Lower lobe of right lung (tissue), 2 donors: ENCODE measurements around the gene CCNJL. TPM values are rescaled to one million over a fixed set of nuclear protein-coding genes. Genes with fewer than 3 reads are reported as not detected.
"Not testable (repeated sequence)": the region's sequence is repeated elsewhere in the genome, so short reads cannot be mapped to it uniquely, and the experiment has no call there.

ENCODE experiments used
- ATAC-seq, 2 donors: fragments of 200-7000 bp; cut with Tn5 transposase; one replicate each; pipeline ENCODE4 v1.9.1; 2020 to 2022; ENCODE audit warnings: mild to moderate bottlenecking in 2 of 2, moderate library complexity in 2 of 2
- DNase-seq: peaks from one replicate; pipeline ENCODE4 v3.0.0-alpha.2; 2020
- H3K27ac ChIP-seq: fragments of 200-600 bp; one replicate; pipeline ENCODE4 v1.8.0; 2022
- H3K27me3 ChIP-seq: fragments of 200-600 bp; one replicate; pipeline ENCODE4 v1.8.0; 2022; ENCODE audit warnings: low read depth
- H3K36me3 ChIP-seq: fragments of 200-600 bp; one replicate; pipeline ENCODE4 v1.8.0; 2022; ENCODE audit warnings: mild to moderate bottlenecking
- H3K4me1 ChIP-seq: fragments of 200-600 bp; one replicate; pipeline ENCODE4 v1.8.0; 2022
- H3K4me3 ChIP-seq: fragments of 200-600 bp; one replicate; pipeline ENCODE4 v1.8.0; 2022; ENCODE audit warnings: mild to moderate bottlenecking
- H3K9me3 ChIP-seq: fragments of 200-600 bp; one replicate; pipeline ENCODE4 v1.8.0; 2022
- CTCF ChIP-seq: fragments of 200-600 bp; IDR thresholded peaks from one replicate; pipeline ENCODE4 v1.8.0; 2022; ENCODE audit warnings: antibody characterized with exemption, mild to moderate bottlenecking
- intact Hi-C: fragments of 100-400 bp; cut with DNase I; formaldehyde crosslinking; loops from one replicate; pipeline ENCODE4 v1.11.0; 2022
- total RNA-seq: library from RNA; stranded (reverse); fragmentation: NEBNext Ultra II Directional; extraction: Animal tissue kit (Norgen Biotek cat#: 25700); gene quantifications from one replicate; pipeline ENCODE4 v1.2.1, GENCODE V29; 2021
- donor health status: DM: no; HTN: yes; CAD: no; lungs with severe emphysema.

CCNJL gene
- total RNA-seq, 1 donor from 2014 or later: 15.5 TPM

DNA sequence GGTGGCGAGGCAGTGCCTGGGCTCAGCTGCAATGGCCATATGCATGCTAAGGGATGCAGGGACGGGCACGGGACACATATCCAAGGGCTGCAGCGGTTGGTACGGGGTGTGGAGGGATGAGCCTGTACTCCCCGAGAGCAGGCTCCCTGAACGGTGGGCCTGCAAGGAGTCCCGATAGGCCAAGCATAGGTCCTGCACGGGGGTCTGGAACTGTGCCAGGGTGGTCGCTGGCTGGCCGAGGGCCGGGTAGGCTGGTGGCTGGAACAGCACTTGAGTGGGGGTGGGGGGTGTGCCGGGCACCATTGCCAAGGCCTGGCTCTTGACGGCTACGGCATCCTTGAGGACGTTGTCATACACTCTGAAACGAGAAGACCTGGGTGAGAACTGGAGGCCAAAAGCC lies 58.9 kb downstream of the CCNJL start:
- intact Hi-C loops: no loop called here
- DNase-seq: no peak
- Histone ChIP-seq H3K4me1 (no peaks in the 10 kb centered on the region), H3K36me3 (peaks cover 39% of the 10 kb centered on the region), H3K4me3 (no peak overlapping the region), H3K9me3 (no peaks in the 10 kb centered on the region), H3K27ac (no peak overlapping the region), H3K27me3 (no peaks in the 10 kb centered on the region)
- no peak for TF ChIP-seq CTCF
- peak; percentile 19 to 24 for ATAC-seq

DNA sequence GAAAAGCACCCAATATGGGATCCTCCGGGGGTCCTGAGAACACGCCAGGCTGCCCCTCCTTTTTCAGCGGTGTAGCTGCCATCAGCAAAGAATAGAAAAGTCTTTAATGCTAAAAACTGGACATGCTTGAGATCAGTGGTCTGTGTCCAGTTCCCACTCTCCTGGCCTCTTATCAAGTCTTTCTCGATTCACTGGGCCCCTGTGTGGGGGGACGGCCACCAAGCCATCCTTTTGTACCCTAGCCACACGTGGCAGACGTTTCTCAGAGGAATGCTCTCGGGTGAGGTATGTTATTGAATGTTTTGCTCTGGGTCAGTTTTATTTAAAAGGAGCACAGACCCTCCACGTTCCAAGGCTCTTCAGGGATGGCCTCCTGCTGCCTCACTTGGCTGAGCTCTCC lies 59.4 kb downstream of the CCNJL start:
- Histone ChIP-seq H3K27me3 (no peaks in the 10 kb centered on the region), H3K27ac (no peak overlapping the region), H3K4me1 (no peaks in the 10 kb centered on the region), H3K9me3 (no peaks in the 10 kb centered on the region), H3K4me3 (no peak overlapping the region), H3K36me3 (peaks cover 39% of the 10 kb centered on the region)
- no peak for TF ChIP-seq CTCF
- ATAC-seq (no peak), DNase-seq (no peak)
- intact Hi-C loops: no loop called here

DNA sequence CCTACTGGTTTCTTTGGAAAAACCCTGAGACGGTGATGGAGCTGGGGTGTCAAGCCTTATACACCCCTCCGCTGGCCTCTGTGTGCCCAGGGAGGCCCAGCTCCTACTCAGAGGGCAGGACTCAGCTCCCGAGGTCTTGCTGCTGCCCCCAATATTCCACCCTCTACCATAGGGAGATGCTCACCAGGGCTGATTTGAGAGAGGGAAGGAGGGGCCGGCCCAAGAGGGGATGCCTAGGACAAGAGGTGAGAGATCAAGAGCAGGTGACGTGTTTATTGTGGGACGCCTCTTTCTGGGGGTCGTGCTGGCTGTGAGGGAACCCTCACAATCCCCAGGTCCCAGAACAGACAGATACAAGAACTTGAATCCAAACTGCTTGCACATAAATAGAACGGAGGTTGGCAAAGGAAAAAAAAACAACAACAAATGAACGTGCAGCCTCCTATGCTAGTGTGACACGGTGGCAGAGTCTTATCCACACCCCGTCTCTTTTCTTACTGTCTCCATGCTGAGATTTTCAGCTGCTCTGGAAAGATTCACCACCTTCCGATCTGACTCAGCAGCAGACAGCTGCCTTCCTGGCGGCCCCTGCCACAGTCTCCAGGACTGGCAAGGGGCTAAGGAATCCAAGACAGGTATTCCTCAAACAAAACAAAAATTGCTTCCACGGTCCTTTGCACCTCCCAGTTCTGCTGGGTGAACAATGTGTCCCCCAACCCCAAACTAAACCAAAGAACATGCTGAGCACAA lies 60.8 kb downstream of the CCNJL start:
- no peak for TF ChIP-seq CTCF
- H3K4me1 ChIP-seq: no peaks in the 10 kb centered on the region
- no peaks in the 10 kb centered on the region for H3K27me3 ChIP-seq
- no peak overlapping the region for H3K27ac ChIP-seq
- DNase-seq (no peak), ATAC-seq (no peak)
- no peaks in the 10 kb centered on the region for H3K9me3 ChIP-seq
- peaks cover 39% of the 10 kb centered on the region for H3K36me3 ChIP-seq
- intact Hi-C loops: no loop called here
- no peak overlapping the region for H3K4me3 ChIP-seq

- no peak for TF ChIP-seq CTCF
- H3K36me3 ChIP-seq: peaks cover 39% of the 10 kb centered on the region
- no peaks in the 10 kb centered on the region for H3K9me3 ChIP-seq
- H3K27ac ChIP-seq: no peak overlapping the region
- no peak for DNase-seq
- no peak for ATAC-seq
- intact Hi-C loops: no loop called here
- H3K27me3 ChIP-seq: no peaks in the 10 kb centered on the region
- no peaks in the 10 kb centered on the region for H3K4me1 ChIP-seq
- no peak overlapping the region for H3K4me3 ChIP-seq
Measured at GRCh38 chr5:160250826-160251225, 61.5 kb downstream of the CCNJL start.

- H3K4me3 ChIP-seq: no peak overlapping the region
- no peaks in the 10 kb centered on the region for H3K27me3 ChIP-seq
- DNase-seq (no peak), ATAC-seq (no peak)
- no peak for TF ChIP-seq CTCF
- intact Hi-C loops: no loop called here
- no peaks in the 10 kb centered on the region for H3K4me1 ChIP-seq
- no peak overlapping the region for H3K27ac ChIP-seq
- peaks cover 35% of the 10 kb centered on the region for H3K36me3 ChIP-seq
- no peaks in the 10 kb centered on the region for H3K9me3 ChIP-seq
Measured at GRCh38 chr5:160250226-160250625, 62.1 kb downstream of the CCNJL start.

- H3K27ac ChIP-seq, intact Hi-C loops, ATAC-seq, DNase-seq, H3K4me3 ChIP-seq, H3K9me3 ChIP-seq, H3K4me1 ChIP-seq, H3K27me3 ChIP-seq: not testable (repeated sequence)
- peaks cover 28% of the 10 kb centered on the region for H3K36me3 ChIP-seq
Measured at GRCh38 chr5:160249570-160249969, 62.8 kb downstream of the CCNJL start.
